Neural progenitor cell (in vitro differentiated cells): Measurements from ENCODE around the gene DNAJB8. TPM values are rescaled to one million over a fixed set of nuclear protein-coding genes. Genes with fewer than 3 reads are reported as not detected.
A peak's percentile ranks its signal among the peaks of the same experiment; 100 is the strongest.

Experiments used
- DNase-seq: peaks from one replicate; pipeline ENCODE4 v3.0.0-alpha.2; 2016; ENCODE audit warnings: low spot score
- H2AFZ ChIP-seq: fragments of 200-600 bp; sonication (generic); replicated peaks from 2 replicates; pipeline ENCODE4 v1.6.1; 2016; ENCODE audit warnings: antibody characterized with exemption
- H3F3A ChIP-seq: fragments of 200-600 bp; sonication (generic); 2 replicates; pipeline ENCODE4 v1.6.1; 2016; ENCODE audit warnings: antibody characterized with exemption, low read depth
- H3K27ac ChIP-seq: fragments of 200-600 bp; sonication (generic); 2 replicates; pipeline ENCODE4 v1.5.1; 2016; ENCODE audit warnings: mild to moderate bottlenecking
- H3K27me3 ChIP-seq: fragments of 200-600 bp; sonication (generic); 2 replicates; pipeline ENCODE4 v1.6.1; 2016; ENCODE audit warnings: mild to moderate bottlenecking, moderate library complexity
- H3K36me3 ChIP-seq: fragments of 200-600 bp; sonication (generic); 2 replicates; pipeline ENCODE4 v1.5.1; 2016
- H3K4me1 ChIP-seq: fragments of 200-600 bp; sonication (generic); 2 replicates; pipeline ENCODE4 v1.6.1; 2016; ENCODE audit warnings: mixed run types
- H3K4me2 ChIP-seq: fragments of 200-600 bp; sonication (generic); 2 replicates; pipeline ENCODE4 v1.6.1; 2016
- H3K4me3 ChIP-seq: fragments of 200-600 bp; sonication (generic); 2 replicates; pipeline ENCODE4 v1.5.1; 2016
- H3K79me2 ChIP-seq: fragments of 200-600 bp; sonication (generic); 2 replicates; pipeline ENCODE4 v1.6.1; 2016; ENCODE audit warnings: low read depth
- H3K9ac ChIP-seq: fragments of 200-600 bp; sonication (generic); 2 replicates; pipeline ENCODE4 v1.6.1; 2016
- H3K9me3 ChIP-seq: fragments of 200-600 bp; sonication (generic); 2 replicates; pipeline ENCODE4 v1.5.1; 2016; ENCODE audit warnings: low read depth
- H4K20me1 ChIP-seq: fragments of 200-600 bp; sonication (generic); 2 replicates; pipeline ENCODE4 v1.6.1; 2016; ENCODE audit warnings: low read depth
- H3K27ac Mint-ChIP-seq: 3 replicates; pipeline ENCODE4 v1.8.0; 2021; ENCODE audit warnings: mixed read lengths
- H3K27me3 Mint-ChIP-seq: 2 replicates; pipeline ENCODE4 v1.8.0; 2022; ENCODE audit warnings: low read depth, mild to moderate bottlenecking, inconsistent platforms, moderate library complexity, mixed read lengths; ENCODE audit not compliant: insufficient read depth
- H3K36me3 Mint-ChIP-seq: 3 replicates; pipeline ENCODE4 v1.8.0; 2021; ENCODE audit warnings: mixed read lengths
- H3K4me1 Mint-ChIP-seq: 3 replicates; pipeline ENCODE4 v1.8.0; 2021; ENCODE audit warnings: mixed read lengths
- H3K4me3 Mint-ChIP-seq: 3 replicates; pipeline ENCODE4 v1.8.0; 2021; ENCODE audit warnings: mild to moderate bottlenecking, moderate library complexity, mixed read lengths
- H3K9me3 Mint-ChIP-seq: 3 replicates; pipeline ENCODE4 v1.8.0; 2020; ENCODE audit warnings: mixed read lengths
- CTCF ChIP-seq: fragments of 200-600 bp; sonication (generic); IDR thresholded peaks from 2 replicates; pipeline ENCODE4 v1.5.1; 2017; ENCODE audit warnings: antibody characterized with exemption, mild to moderate bottlenecking
- EZH2 ChIP-seq: fragments of 200-600 bp; sonication (generic); IDR thresholded peaks from 2 replicates; pipeline ENCODE4 v1.6.1; 2017; ENCODE audit warnings: antibody characterized with exemption, mild to moderate bottlenecking, moderate library complexity
- EZH2phosphoT487 ChIP-seq: fragments of 200-600 bp; sonication (generic); IDR thresholded peaks from 2 replicates; pipeline ENCODE4 v1.6.1; 2017; ENCODE audit warnings: antibody characterized with exemption
- total RNA-seq: library from RNA; depleted of rRNA; stranded (reverse); fragments of >200 nt; gene quantifications from 2 replicates; pipeline ENCODE4 v1.2.3, GENCODE V29; 2015; ENCODE audit warnings: low replicate concordance

The DNAJB8 gene
- total RNA-seq, 1 donor from 2014 or later: not detected

DNA sequence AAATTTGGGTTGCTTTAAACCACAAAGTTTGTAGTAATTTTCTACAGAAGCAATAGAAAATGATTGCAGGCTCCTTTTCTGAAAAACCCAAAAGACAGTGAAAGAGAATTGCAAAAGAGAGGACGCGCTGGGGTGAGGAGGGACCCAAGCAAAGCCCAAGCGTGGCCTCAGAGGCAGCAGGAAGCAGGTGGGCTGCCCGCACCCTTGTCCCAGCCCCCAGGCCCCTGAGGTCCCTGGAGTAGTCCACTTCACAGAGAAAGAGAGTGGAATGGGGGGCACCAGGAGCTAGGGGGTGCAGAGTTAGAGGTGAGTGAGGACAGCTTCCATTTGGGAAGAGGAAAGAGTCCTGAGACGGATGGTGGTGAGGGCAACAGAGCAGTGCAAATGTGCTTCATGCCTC lies 11.6 kb downstream of the DNAJB8 start:
- H3K36me3 ChIP-seq: no peaks in the 10 kb centered on the region
- no peak overlapping the region for H3K9ac ChIP-seq
- Mint-ChIP-seq H3K4me3 (no peak overlapping the region), H3K9me3 (peaks cover 3% of the 10 kb centered on the region), H3K27me3 (peaks cover 22% of the 10 kb centered on the region), H3K27ac (peak overlapping the region; percentile 10), H3K36me3 (no peaks in the 10 kb centered on the region), H3K4me1 (peaks cover 26% of the 10 kb centered on the region)
- H3K4me1 ChIP-seq: peaks cover 5% of the 10 kb centered on the region
- H4K20me1 ChIP-seq: no peaks in the 10 kb centered on the region
- no peaks in the 10 kb centered on the region for H3F3A ChIP-seq
- H3K79me2 ChIP-seq: no peaks in the 10 kb centered on the region
- TF ChIP-seq EZH2 (no peak), EZH2phosphoT487 (no peak), CTCF (no peak)
- no peak overlapping the region for H2AFZ ChIP-seq
- H3K9me3 ChIP-seq: no peaks in the 10 kb centered on the region
- H3K27ac ChIP-seq: no peak overlapping the region
- DNase-seq: no peak
- H3K4me2 ChIP-seq: no peak overlapping the region
- H3K27me3 ChIP-seq: peaks cover 22% of the 10 kb centered on the region
- no peak overlapping the region for H3K4me3 ChIP-seq

GRCh38 chr3:128454310-128454618 lies 12.4 kb downstream of the DNAJB8 start:
- H3K4me3 ChIP-seq: no peak overlapping the region
- no peaks in the 10 kb centered on the region for H3F3A ChIP-seq
- Mint-ChIP-seq H3K27ac (no peak overlapping the region), H3K27me3 (peaks cover 25% of the 10 kb centered on the region), H3K36me3 (no peaks in the 10 kb centered on the region), H3K9me3 (peaks cover 3% of the 10 kb centered on the region), H3K4me1 (peaks cover 21% of the 10 kb centered on the region), H3K4me3 (no peak overlapping the region)
- no peak overlapping the region for H3K27ac ChIP-seq
- no peak for DNase-seq
- no peak for TF ChIP-seq EZH2
- TF ChIP-seq CTCF: no peak
- TF ChIP-seq EZH2phosphoT487: no peak
- no peaks in the 10 kb centered on the region for H3K9me3 ChIP-seq
- no peaks in the 10 kb centered on the region for H3K36me3 ChIP-seq
- no peaks in the 10 kb centered on the region for H3K79me2 ChIP-seq
- H2AFZ ChIP-seq: no peak overlapping the region
- no peak overlapping the region for H3K9ac ChIP-seq
- H3K27me3 ChIP-seq: peaks cover 22% of the 10 kb centered on the region
- no peaks in the 10 kb centered on the region for H4K20me1 ChIP-seq
- H3K4me2 ChIP-seq: no peak overlapping the region
- peaks cover 5% of the 10 kb centered on the region for H3K4me1 ChIP-seq

DNA sequence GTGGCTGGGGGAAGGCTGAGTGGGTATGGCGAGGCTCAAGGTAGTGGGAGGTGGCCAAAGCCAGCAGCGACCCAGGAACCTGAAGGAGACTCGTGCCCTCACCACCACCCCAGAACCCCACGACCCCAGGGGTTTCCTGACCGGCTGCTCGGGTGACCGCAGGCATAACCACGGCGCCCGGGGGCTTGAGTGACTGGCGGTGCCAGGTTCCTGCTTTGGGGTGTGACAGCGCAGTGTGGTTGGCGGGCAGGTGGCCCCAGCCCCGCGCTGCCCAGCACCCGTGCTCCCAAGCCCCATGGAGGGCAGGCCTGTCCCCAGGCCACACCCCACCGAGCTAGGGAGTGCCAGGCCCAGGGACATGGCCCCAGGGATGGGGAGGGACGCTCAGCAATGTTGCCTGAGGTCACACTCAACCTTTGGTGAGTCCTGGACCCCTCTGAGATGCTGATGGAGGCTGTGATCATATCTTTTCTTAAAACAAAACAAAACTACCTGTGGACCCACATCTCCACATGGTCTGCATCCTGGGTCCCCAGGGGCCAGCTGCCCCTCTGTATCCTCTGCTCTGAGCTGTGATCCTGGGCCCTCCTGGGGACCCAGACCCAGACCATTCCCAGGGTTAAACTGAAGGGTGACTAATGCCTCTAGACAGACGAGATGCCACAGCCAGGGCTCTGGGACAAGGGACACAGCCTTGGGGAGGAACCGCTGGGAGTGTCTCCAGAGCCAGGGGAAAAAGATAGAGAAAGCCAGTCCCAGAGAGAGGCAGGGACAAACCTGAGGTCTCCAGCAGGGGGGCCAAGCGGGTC lies 13.0 kb downstream of the DNAJB8 start:
- H3K4me2 ChIP-seq: no peak overlapping the region
- peaks cover 5% of the 10 kb centered on the region for H3K4me1 ChIP-seq
- DNase-seq: no peak
- peaks cover 25% of the 10 kb centered on the region for H3K27me3 ChIP-seq
- TF ChIP-seq EZH2 (no peak), EZH2phosphoT487 (no peak), CTCF (no peak)
- H3K27ac ChIP-seq: no peak overlapping the region
- no peaks in the 10 kb centered on the region for H4K20me1 ChIP-seq
- Mint-ChIP-seq H3K4me3 (no peak overlapping the region), H3K27ac (peak overlapping the region; percentile 33), H3K9me3 (peaks cover 3% of the 10 kb centered on the region), H3K36me3 (no peaks in the 10 kb centered on the region), H3K27me3 (peaks cover 28% of the 10 kb centered on the region), H3K4me1 (peaks cover 16% of the 10 kb centered on the region)
- no peak overlapping the region for H3K4me3 ChIP-seq
- H3F3A ChIP-seq: no peaks in the 10 kb centered on the region
- H3K79me2 ChIP-seq: no peaks in the 10 kb centered on the region
- H2AFZ ChIP-seq: no peak overlapping the region
- no peak overlapping the region for H3K9ac ChIP-seq
- no peaks in the 10 kb centered on the region for H3K36me3 ChIP-seq
- no peaks in the 10 kb centered on the region for H3K9me3 ChIP-seq
